Chondrocyte (in vitro differentiated cells): ENCODE results near the gene TRIM54. TPM values are rescaled to one million over a fixed set of nuclear protein-coding genes. Genes with fewer than 3 reads are reported as not detected.
A peak's percentile ranks its signal among the peaks of the same experiment; 100 is the strongest.

ENCODE experiments used
- DNase-seq: peaks from one replicate; pipeline ENCODE4 v3.0.0; 2021; ENCODE audit warnings: mixed read lengths, low spot score
- H3K27ac Mint-ChIP-seq: one replicate; pipeline ENCODE4 v1.8.0; 2021; ENCODE audit warnings: mild to moderate bottlenecking, moderate library complexity, mixed read lengths; ENCODE audit not compliant: unreplicated experiment
- H3K27me3 Mint-ChIP-seq: 2 replicates; pipeline ENCODE4 v1.8.0; 2021; ENCODE audit warnings: low read depth, mixed read lengths
- H3K36me3 Mint-ChIP-seq: 2 replicates; pipeline ENCODE4 v1.8.0; 2021; ENCODE audit warnings: low read depth, mixed read lengths
- H3K4me1 Mint-ChIP-seq: 2 replicates; pipeline ENCODE4 v1.8.0; 2021; ENCODE audit warnings: low read depth, mild to moderate bottlenecking, mixed read lengths
- H3K4me3 Mint-ChIP-seq: one replicate; pipeline ENCODE4 v1.8.0; 2021; ENCODE audit warnings: mild to moderate bottlenecking, moderate library complexity, mixed read lengths; ENCODE audit not compliant: unreplicated experiment
- H3K9me3 Mint-ChIP-seq: 2 replicates; pipeline ENCODE4 v1.8.0; 2021; ENCODE audit warnings: low read depth, mixed read lengths
- total RNA-seq: library from RNA; stranded (reverse); gene quantifications from 3 replicates; pipeline ENCODE4 v1.2.1, GENCODE V29; 2021
- TF ChIP-seq, protein P1 (sequence below): fragments of 200-600 bp; sonication (generic); IDR thresholded peaks from 2 replicates; pipeline ENCODE4 v1.5.0; 2021; ENCODE audit warnings: antibody characterized with exemption, mild to moderate bottlenecking, moderate library complexity

TRIM54 gene
- total RNA-seq, 1 donor from 2014 or later, result not detected

DNA sequence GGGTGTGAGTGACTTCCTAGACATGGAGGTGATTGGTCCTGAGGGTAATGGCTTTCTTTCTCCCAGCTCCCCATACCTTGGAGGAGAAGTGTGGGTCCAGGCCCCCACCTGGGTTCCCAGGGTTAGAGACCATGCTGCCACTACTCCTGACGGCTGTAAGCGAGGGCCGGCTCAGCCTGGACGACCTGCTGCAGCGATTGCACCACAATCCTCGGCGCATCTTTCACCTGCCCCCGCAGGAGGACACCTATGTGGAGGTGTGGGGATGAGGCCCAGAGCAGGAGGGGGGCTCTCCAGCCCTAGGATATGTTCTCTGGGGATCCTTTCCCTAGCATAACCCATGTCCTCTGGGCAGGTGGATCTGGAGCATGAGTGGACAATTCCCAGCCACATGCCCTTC is 43.3 kb upstream of the TRIM54 start:
- peak; percentile 72 for DNase-seq
- Mint-ChIP-seq H3K4me1 (no peaks in the 10 kb centered on the region), H3K27me3 (no peaks in the 10 kb centered on the region), H3K36me3 (peaks cover 76% of the 10 kb centered on the region), H3K9me3 (no peaks in the 10 kb centered on the region), H3K27ac (no peak overlapping the region), H3K4me3 (no peak overlapping the region)
- TF ChIP-seq, protein P1, sequence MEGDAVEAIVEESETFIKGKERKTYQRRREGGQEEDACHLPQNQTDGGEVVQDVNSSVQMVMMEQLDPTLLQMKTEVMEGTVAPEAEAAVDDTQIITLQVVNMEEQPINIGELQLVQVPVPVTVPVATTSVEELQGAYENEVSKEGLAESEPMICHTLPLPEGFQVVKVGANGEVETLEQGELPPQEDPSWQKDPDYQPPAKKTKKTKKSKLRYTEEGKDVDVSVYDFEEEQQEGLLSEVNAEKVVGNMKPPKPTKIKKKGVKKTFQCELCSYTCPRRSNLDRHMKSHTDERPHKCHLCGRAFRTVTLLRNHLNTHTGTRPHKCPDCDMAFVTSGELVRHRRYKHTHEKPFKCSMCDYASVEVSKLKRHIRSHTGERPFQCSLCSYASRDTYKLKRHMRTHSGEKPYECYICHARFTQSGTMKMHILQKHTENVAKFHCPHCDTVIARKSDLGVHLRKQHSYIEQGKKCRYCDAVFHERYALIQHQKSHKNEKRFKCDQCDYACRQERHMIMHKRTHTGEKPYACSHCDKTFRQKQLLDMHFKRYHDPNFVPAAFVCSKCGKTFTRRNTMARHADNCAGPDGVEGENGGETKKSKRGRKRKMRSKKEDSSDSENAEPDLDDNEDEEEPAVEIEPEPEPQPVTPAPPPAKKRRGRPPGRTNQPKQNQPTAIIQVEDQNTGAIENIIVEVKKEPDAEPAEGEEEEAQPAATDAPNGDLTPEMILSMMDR, result no peak

- H3K4me3 Mint-ChIP-seq, result no peak overlapping the region
- peak; percentile 68 for DNase-seq
- H3K27me3 Mint-ChIP-seq, result no peaks in the 10 kb centered on the region
- no peaks in the 10 kb centered on the region for H3K4me1 Mint-ChIP-seq
- no peaks in the 10 kb centered on the region for H3K9me3 Mint-ChIP-seq
- TF ChIP-seq, protein P1, result no peak
- H3K36me3 Mint-ChIP-seq, result peaks cover 68% of the 10 kb centered on the region
- no peak overlapping the region for H3K27ac Mint-ChIP-seq
These were observed 41.8 kb upstream of the TRIM54 start for GRCh38 chr2:27240406-27240805.

DNA sequence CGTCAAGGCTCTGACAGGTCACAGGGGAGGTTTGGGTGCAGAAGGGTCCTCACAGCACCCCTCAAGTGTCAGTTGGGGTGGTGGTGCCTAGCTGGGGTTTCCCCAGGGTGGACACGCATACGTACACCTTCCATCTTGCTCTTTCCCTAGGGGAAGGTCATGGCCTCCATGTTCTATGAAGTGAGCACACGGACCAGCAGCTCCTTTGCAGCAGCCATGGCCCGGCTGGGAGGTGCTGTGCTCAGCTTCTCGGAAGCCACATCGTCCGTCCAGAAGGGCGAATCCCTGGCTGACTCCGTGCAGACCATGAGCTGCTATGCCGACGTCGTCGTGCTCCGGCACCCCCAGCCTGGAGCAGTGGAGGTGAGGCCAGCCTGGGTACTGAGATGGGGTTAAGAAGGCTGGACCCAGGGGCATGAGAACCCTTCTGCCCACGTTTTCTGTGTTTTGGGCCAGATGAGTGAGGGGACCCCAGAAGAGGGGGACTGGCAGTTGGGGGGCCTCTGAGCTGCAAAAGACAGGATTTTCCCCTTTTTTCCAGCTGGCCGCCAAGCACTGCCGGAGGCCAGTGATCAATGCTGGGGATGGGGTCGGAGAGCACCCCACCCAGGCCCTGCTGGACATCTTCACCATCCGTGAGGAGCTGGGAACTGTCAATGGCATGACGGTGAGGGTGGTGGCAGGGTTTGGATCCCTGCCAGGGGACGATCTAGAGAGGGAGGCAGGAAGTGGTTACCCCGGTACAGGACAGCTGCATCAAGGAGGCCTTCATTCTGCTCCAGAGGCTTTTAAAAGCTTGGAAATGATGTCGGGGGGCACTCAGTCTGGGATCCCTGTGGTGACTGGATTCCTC is 40.2 kb upstream of the TRIM54 start:
- no peak for DNase-seq
- Mint-ChIP-seq H3K27me3 (no peaks in the 10 kb centered on the region), H3K9me3 (no peaks in the 10 kb centered on the region), H3K4me3 (no peak overlapping the region), H3K27ac (no peak overlapping the region), H3K4me1 (no peaks in the 10 kb centered on the region), H3K36me3 (peaks cover 57% of the 10 kb centered on the region)
- TF ChIP-seq, protein P1, result no peak

DNA sequence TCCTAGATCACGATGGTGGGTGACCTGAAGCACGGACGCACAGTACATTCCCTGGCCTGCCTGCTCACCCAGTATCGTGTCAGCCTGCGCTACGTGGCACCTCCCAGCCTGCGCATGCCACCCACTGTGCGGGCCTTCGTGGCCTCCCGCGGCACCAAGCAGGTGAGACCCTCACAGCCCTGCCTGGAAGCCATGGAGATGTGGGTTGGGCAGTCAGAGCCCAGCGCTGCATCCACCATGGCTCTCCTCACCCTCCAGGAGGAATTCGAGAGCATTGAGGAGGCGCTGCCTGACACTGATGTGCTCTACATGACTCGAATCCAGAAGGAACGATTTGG is 39.6 kb upstream of the TRIM54 start:
- H3K27me3 Mint-ChIP-seq, result no peaks in the 10 kb centered on the region
- TF ChIP-seq, protein P1, result no peak
- DNase-seq, result no peak

GRCh38 chr2:27243391-27244130 is 38.7 kb upstream of the TRIM54 start:
- TF ChIP-seq, protein P1, result no peak
- Mint-ChIP-seq H3K36me3 (peaks cover 45% of the 10 kb centered on the region), H3K4me3 (no peak overlapping the region), H3K27ac (no peak overlapping the region), H3K9me3 (no peaks in the 10 kb centered on the region), H3K4me1 (peaks cover 6% of the 10 kb centered on the region), H3K27me3 (no peaks in the 10 kb centered on the region)
- no peak for DNase-seq

More for the DNA sequence above, 39.6 kb upstream of the TRIM54 start:
- H3K9me3 Mint-ChIP-seq, result no peaks in the 10 kb centered on the region
- H3K36me3 Mint-ChIP-seq, result peaks cover 52% of the 10 kb centered on the region
- H3K27ac Mint-ChIP-seq, result no peak overlapping the region
- H3K4me1 Mint-ChIP-seq, result no peaks in the 10 kb centered on the region
- no peak overlapping the region for H3K4me3 Mint-ChIP-seq
